DOHH2 (cell line): ENCODE data around the gene UNC79.

Source experiments
- CTCF ChIP-seq: fragments of 200-600 bp; sonication (generic); IDR thresholded peaks from one replicate; pipeline ENCODE4 v1.5.1; 2014; ENCODE audit warnings: antibody characterized with exemption, mild to moderate bottlenecking, low read depth, low read length; ENCODE audit not compliant: poor library complexity, severe bottlenecking
- EZH2phosphoT487 ChIP-seq: fragments of 200-600 bp; sonication (generic); IDR thresholded peaks from 2 replicates; pipeline ENCODE4 v1.6.1; 2017; ENCODE audit warnings: borderline replicate concordance, mild to moderate bottlenecking, antibody characterized with exemption, low read length, moderate library complexity, mixed read lengths

GRCh38 chr14:93571275-93571674, 140.5 kb downstream of the UNC79 start:
- TF ChIP-seq CTCF (no peak), EZH2phosphoT487 (no peak)
